Measurements from ENCODE around the gene PIKFYVE. TPM values are rescaled to one million over a fixed set of nuclear protein-coding genes. Genes with fewer than 3 reads are reported as not detected.
"Not testable (repeated sequence)": the region's sequence is repeated elsewhere in the genome, so short reads cannot be mapped to it uniquely, and the experiment has no call there.

PIKFYVE gene
- total and polyA plus RNA-seq, 10 of the 15 experiments (the other 5 are each of a cell fraction or from before 2014, with no cell fraction given) = 5.2 to 41.7 (median 19.6) TPM

GRCh38 chr2:208389940-208390339 is 123.9 kb downstream of the PIKFYVE start (continued):
- no peak for TF ChIP-seq NR2F1 (conservative IDR thresholded peaks at IDR 0.05)
- no peak for TF ChIP-seq NKRF (conservative IDR thresholded peaks at IDR 0.05)
- no peak for TF ChIP-seq ELK1 (IDR thresholded peaks at IDR 0.05; ENCODE audit: low read depth, low read length)
- no peak for TF ChIP-seq EED (IDR thresholded peaks at IDR 0.05; ENCODE audit: low read depth)
- no peak for TF ChIP-seq BHLHE40 (IDR thresholded peaks at IDR 0.05; ENCODE audit: borderline replicate concordance in 1 of 2, low read depth in 2 of 2, low read length in 1 of 2)
- no peak for TF ChIP-seq TARDBP (IDR thresholded peaks at IDR 0.05; ENCODE audit: borderline replicate concordance)
- no peak for TF ChIP-seq KDM1A (IDR thresholded peaks at IDR 0.05; ENCODE audit: borderline replicate concordance)

GRCh38 chr2:208392300-208392699 is 126.2 kb downstream of the PIKFYVE start:
- 13% methylated on average over 3 of the region's 3 CpGs for WGBS (ENCODE audit: insufficient coverage, insufficient replicate concordance, low lambda C conversion rate, missing lambda C conversion rate)
- BruUV-seq (replicated peaks) = no TSS peak
- intact Hi-C loops (cut with micrococcal nuclease; ENCODE audit: unreplicated experiment) (loop anchor here (10.0 kb wide), 1 partner anchor 1033 kb away; the partner anchor contains the start of gene MAP2), in situ Hi-C loops (cut with MboI) (loop anchor here (25.0 kb wide), 2 partner anchors 1170 to 1795 kb away; no protein-coding TSS in a partner anchor)
- no peak overlapping the region for H2AFZ ChIP-seq (ENCODE audit: control insufficient read depth, low read depth, low read length)
- no peak overlapping the region for H3K9ac ChIP-seq (ENCODE audit: control insufficient read depth, insufficient read depth, low read length)
- TF ChIP-seq IKZF2 (IDR thresholded peaks at IDR 0.05) (no peak), CREB1 (IDR thresholded peaks at IDR 0.05; ENCODE audit: low read depth) (no peak), BHLHE40 (IDR thresholded peaks at IDR 0.05; ENCODE audit: borderline replicate concordance in 1 of 2, low read depth in 2 of 2, low read length in 1 of 2) (no peak)
- DNase-seq (ENCODE audit: low read depth, low spot score) = no peak
- no peak overlapping the region for H3K4me2 ChIP-seq (ENCODE audit: control insufficient read depth, insufficient read depth)
- RAD21 ChIA-PET (ENCODE audit: unreplicated experiment) = no interaction called here
- CTCF ChIA-PET = interaction anchor here (1.6 to 2.6 kb wide), 2 partner anchors 15 to 18 kb away, joined by 5 to 10 read pairs; no protein-coding TSS in a partner anchor
- no peak overlapping the region for H3K4me3 ChIP-seq
- peaks cover 11% of the 10 kb centered on the region; the same call in 2 of the 3 replicates for H3K9me3 ChIP-seq (replicated peaks; ENCODE audit: control insufficient read depth, insufficient read depth, low read length)
- no peak for FAIRE-seq
- no peak for ATAC-seq
- POLR2A ChIA-PET = no interaction called here
- SMC1A ChIA-PET (ENCODE audit: uncharacterized antibody, unreplicated experiment) = no interaction called here
- no peaks in the 10 kb centered on the region for H3K36me3 ChIP-seq (ENCODE audit: control insufficient read depth in 2 of 2, insufficient read depth in 2 of 2, low read length in 1 of 2)
- H3K4me1 ChIP-seq (ENCODE audit: control insufficient read depth, insufficient read depth, low read length) = no peaks in the 10 kb centered on the region
- H3K79me2 ChIP-seq (ENCODE audit: control insufficient read depth, insufficient read depth, low read length) = no peaks in the 10 kb centered on the region
- H3K27me3 ChIP-seq (replicated peaks in 1 of 2; ENCODE audit: control insufficient read depth in 2 of 2, insufficient read depth in 2 of 2, low read length in 1 of 2) = no peaks in the 10 kb centered on the region
- H4K20me1 ChIP-seq (ENCODE audit: control insufficient read depth, insufficient read depth) = no peaks in the 10 kb centered on the region
- no peak overlapping the region for H3K27ac ChIP-seq (ENCODE audit: control insufficient read depth, insufficient read depth)

GRCh38 chr2:208396796-208397195 is 130.7 kb downstream of the PIKFYVE start:
- not testable (repeated sequence) for BruUV-seq (replicated peaks)

More at GRCh38 chr2:208396796-208397195, 130.7 kb downstream of the PIKFYVE start:
- ATAC-seq; H3K27me3 ChIP-seq (replicated peaks in 1 of 2; ENCODE audit: control insufficient read depth in 2 of 2, insufficient read depth in 2 of 2, low read length in 1 of 2); H3K4me2 ChIP-seq (ENCODE audit: control insufficient read depth, insufficient read depth); H2AFZ ChIP-seq (ENCODE audit: control insufficient read depth, low read depth, low read length); DNase-seq (ENCODE audit: low read depth, low spot score); H3K36me3 ChIP-seq (ENCODE audit: control insufficient read depth in 2 of 2, insufficient read depth in 2 of 2, low read length in 1 of 2); H3K9ac ChIP-seq (ENCODE audit: control insufficient read depth, insufficient read depth, low read length); H4K20me1 ChIP-seq (ENCODE audit: control insufficient read depth, insufficient read depth); POLR2A ChIA-PET; RAD21 ChIA-PET (ENCODE audit: unreplicated experiment); H3K4me1 ChIP-seq (ENCODE audit: control insufficient read depth, insufficient read depth, low read length); H3K4me3 ChIP-seq; FAIRE-seq; H3K27ac ChIP-seq (ENCODE audit: control insufficient read depth, insufficient read depth); SMC1A ChIA-PET (ENCODE audit: uncharacterized antibody, unreplicated experiment); H3K79me2 ChIP-seq (ENCODE audit: control insufficient read depth, insufficient read depth, low read length): not testable (repeated sequence)
- CTCF ChIA-PET = interaction anchor here (1.5 kb wide), 1 partner anchor 935 kb away, joined by 4 read pairs; no protein-coding TSS in a partner anchor
- intact Hi-C loops (cut with micrococcal nuclease; ENCODE audit: unreplicated experiment) (loop anchor here (5.0 to 10.0 kb wide), 2 partner anchors 1028 to 1801 kb away; partner anchors contain the start of gene MAP2), in situ Hi-C loops (cut with MboI) (loop anchor here (25.0 kb wide), 2 partner anchors 1166 to 1791 kb away; no protein-coding TSS in a partner anchor)
- WGBS (ENCODE audit: insufficient coverage, insufficient replicate concordance, low lambda C conversion rate, missing lambda C conversion rate) = 43% methylated on average over 4 of the region's 4 CpGs
- peaks cover 11% of the 10 kb centered on the region; the same call in 2 of the 3 replicates for H3K9me3 ChIP-seq (replicated peaks; ENCODE audit: control insufficient read depth, insufficient read depth, low read length)

All from GM12878 (cell line).